ENCODE data around the gene CIB2. TPM values are rescaled to one million over a fixed set of nuclear protein-coding genes. Genes with fewer than 3 reads are reported as not detected.

CIB2 gene
- total RNA-seq, 1 experiment from 2014 or later = 17.3 TPM

DNA sequence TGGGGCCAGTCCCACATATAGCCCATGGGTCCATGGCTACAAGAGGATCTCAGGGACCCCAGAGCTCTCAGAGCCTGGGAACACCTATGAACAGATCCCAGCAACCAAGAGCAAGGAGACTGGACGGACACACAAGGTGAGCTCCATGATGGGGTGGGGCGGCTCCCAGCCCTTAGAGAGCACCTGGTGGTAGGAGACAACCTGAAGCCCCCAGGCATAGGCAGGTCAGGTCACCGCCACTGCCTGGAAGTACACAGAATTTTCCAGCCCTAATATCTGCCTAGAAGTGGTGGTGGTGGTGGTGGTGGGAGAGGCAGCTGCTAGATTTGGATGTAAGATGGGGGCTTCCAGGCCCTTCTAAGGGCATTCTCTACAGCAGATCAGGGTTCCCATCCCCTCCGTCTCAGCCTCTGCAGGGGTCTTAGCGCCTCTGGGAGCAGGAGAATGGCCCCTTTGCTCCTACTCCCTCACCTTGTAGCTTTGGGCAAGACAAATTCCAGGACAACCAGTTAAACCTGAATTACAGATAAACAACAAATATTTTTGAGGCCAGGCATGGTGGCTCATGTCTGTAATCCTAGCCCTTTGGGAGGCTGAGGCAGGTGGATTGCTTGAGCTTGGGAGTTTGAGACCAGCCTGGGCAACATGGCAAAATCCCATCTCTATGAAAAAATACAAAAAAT, 29.7 kb downstream of the CIB2 start:
- Histone ChIP-seq H3K4me3 (replicated peaks in 1 of 2; ENCODE audit: low read depth in 1 of 2, low read length in 2 of 2) (no peak overlapping the region), H2AFZ (ENCODE audit: low read depth, low read length, poor library complexity, severe bottlenecking) (no peak overlapping the region), H3K27ac (ENCODE audit: low read depth, low read length) (no peak overlapping the region), H3K4me1 (ENCODE audit: control insufficient read depth in 1 of 2, insufficient read depth in 2 of 2, low read length in 2 of 2) (no peaks in the 10 kb centered on the region), H3K36me3 (ENCODE audit: control insufficient read depth in 1 of 2, insufficient read depth in 2 of 2, low read length in 2 of 2) (no peaks in the 10 kb centered on the region), H4K20me1 (ENCODE audit: insufficient read depth) (no peaks in the 10 kb centered on the region), H3K79me2 (ENCODE audit: insufficient read depth, low read length) (no peaks in the 10 kb centered on the region), H3K9me3 (ENCODE audit: control insufficient read depth in 1 of 2, insufficient read depth in 1 of 2, low read depth in 1 of 2, low read length in 2 of 2) (no peaks in the 10 kb centered on the region), H3K4me2 (ENCODE audit: low read length) (no peak overlapping the region), H3K9ac (ENCODE audit: low read length) (no peak overlapping the region), H3K9me2 (ENCODE audit: insufficient read depth) (no peaks in the 10 kb centered on the region), H3K27me3 (ENCODE audit: insufficient read depth, low read length) (no peaks in the 10 kb centered on the region)
- no TSS peak for BruUV-seq (replicated peaks)
- RAD21 ChIA-PET (ENCODE audit: low non-redundant PET in 1 of 2, low total read pairs in 2 of 2, uncharacterized antibody in 2 of 2, unreplicated experiment in 2 of 2) = no interaction called here
- no peak for ATAC-seq
- intact Hi-C loops (cut with micrococcal nuclease) = no loop called here
- DNase-seq (ENCODE audit: low read depth, low spot score) = no peak
- POLR2A ChIA-PET = interaction anchor here (1.0 kb wide), 1 partner anchor 11 kb away, joined by 3 read pairs; no protein-coding TSS in a partner anchor
- CTCF ChIA-PET = no interaction called here
- TF ChIP-seq MAX (IDR thresholded peaks at IDR 0.05) = no peak

- Histone ChIP-seq H3K27ac (ENCODE audit: low read depth, low read length) (no peak overlapping the region), H3K27me3 (ENCODE audit: insufficient read depth, low read length) (no peaks in the 10 kb centered on the region), H3K79me2 (ENCODE audit: insufficient read depth, low read length) (no peaks in the 10 kb centered on the region), H3K36me3 (ENCODE audit: control insufficient read depth in 1 of 2, insufficient read depth in 2 of 2, low read length in 2 of 2) (no peaks in the 10 kb centered on the region), H3K9ac (ENCODE audit: low read length) (no peak overlapping the region), H3K4me3 (replicated peaks in 1 of 2; ENCODE audit: low read depth in 1 of 2, low read length in 2 of 2) (no peak overlapping the region), H4K20me1 (ENCODE audit: insufficient read depth) (no peaks in the 10 kb centered on the region), H3K4me2 (ENCODE audit: low read length) (no peak overlapping the region), H3K4me1 (ENCODE audit: control insufficient read depth in 1 of 2, insufficient read depth in 2 of 2, low read length in 2 of 2) (no peaks in the 10 kb centered on the region), H2AFZ (ENCODE audit: low read depth, low read length, poor library complexity, severe bottlenecking) (no peak overlapping the region), H3K9me2 (ENCODE audit: insufficient read depth) (no peaks in the 10 kb centered on the region), H3K9me3 (ENCODE audit: control insufficient read depth in 1 of 2, insufficient read depth in 1 of 2, low read depth in 1 of 2, low read length in 2 of 2) (no peaks in the 10 kb centered on the region)
- BruUV-seq (replicated peaks) = no TSS peak
- DNase-seq (ENCODE audit: low read depth, low spot score) (no peak), ATAC-seq (no peak)
- RAD21 ChIA-PET (ENCODE audit: low non-redundant PET in 1 of 2, low total read pairs in 2 of 2, uncharacterized antibody in 2 of 2, unreplicated experiment in 2 of 2) = no interaction called here
- CTCF ChIA-PET = no interaction called here
- intact Hi-C loops (cut with micrococcal nuclease) = no loop called here
- POLR2A ChIA-PET = interaction anchor here (1.0 kb wide), 1 partner anchor 10 kb away, joined by 3 read pairs; no protein-coding TSS in a partner anchor
- TF ChIP-seq POLR2AphosphoS5 (IDR thresholded peaks at IDR 0.05; ENCODE audit: low read depth, low read length) = no peak
- no peak for TF ChIP-seq JUND (IDR thresholded peaks at IDR 0.05)
- no peak for TF ChIP-seq TCF7L2 (IDR thresholded peaks at IDR 0.05; ENCODE audit: borderline replicate concordance, extremely low read depth, insufficient read depth, insufficient read length)
- no peak for TF ChIP-seq RAD21 (IDR thresholded peaks at IDR 0.05; ENCODE audit: low read depth)
- no peak for TF ChIP-seq EGR1 (IDR thresholded peaks at IDR 0.05; ENCODE audit: low read depth)
- no peak for TF ChIP-seq YY1 (IDR thresholded peaks at IDR 0.05; ENCODE audit: extremely low read depth, insufficient replicate concordance, low read depth, low read length)
- TF ChIP-seq ATF3 (IDR thresholded peaks at IDR 0.05) = no peak
- TF ChIP-seq POLR2A (IDR thresholded peaks at IDR 0.05; ENCODE audit: borderline replicate concordance, extremely low read depth, insufficient read depth, insufficient read length) = no peak
- TF ChIP-seq SIN3A (IDR thresholded peaks at IDR 0.05; ENCODE audit: low read depth) = no peak
- TF ChIP-seq EZH2phosphoT487 (IDR thresholded peaks at IDR 0.05; ENCODE audit: borderline replicate concordance) = no peak
- TF ChIP-seq EZH2 (IDR thresholded peaks at IDR 0.05) = no peak
- TF ChIP-seq, protein P1, sequence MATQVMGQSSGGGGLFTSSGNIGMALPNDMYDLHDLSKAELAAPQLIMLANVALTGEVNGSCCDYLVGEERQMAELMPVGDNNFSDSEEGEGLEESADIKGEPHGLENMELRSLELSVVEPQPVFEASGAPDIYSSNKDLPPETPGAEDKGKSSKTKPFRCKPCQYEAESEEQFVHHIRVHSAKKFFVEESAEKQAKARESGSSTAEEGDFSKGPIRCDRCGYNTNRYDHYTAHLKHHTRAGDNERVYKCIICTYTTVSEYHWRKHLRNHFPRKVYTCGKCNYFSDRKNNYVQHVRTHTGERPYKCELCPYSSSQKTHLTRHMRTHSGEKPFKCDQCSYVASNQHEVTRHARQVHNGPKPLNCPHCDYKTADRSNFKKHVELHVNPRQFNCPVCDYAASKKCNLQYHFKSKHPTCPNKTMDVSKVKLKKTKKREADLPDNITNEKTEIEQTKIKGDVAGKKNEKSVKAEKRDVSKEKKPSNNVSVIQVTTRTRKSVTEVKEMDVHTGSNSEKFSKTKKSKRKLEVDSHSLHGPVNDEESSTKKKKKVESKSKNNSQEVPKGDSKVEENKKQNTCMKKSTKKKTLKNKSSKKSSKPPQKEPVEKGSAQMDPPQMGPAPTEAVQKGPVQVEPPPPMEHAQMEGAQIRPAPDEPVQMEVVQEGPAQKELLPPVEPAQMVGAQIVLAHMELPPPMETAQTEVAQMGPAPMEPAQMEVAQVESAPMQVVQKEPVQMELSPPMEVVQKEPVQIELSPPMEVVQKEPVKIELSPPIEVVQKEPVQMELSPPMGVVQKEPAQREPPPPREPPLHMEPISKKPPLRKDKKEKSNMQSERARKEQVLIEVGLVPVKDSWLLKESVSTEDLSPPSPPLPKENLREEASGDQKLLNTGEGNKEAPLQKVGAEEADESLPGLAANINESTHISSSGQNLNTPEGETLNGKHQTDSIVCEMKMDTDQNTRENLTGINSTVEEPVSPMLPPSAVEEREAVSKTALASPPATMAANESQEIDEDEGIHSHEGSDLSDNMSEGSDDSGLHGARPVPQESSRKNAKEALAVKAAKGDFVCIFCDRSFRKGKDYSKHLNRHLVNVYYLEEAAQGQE (IDR thresholded peaks at IDR 0.05; ENCODE audit: low read depth) = no peak
- no peak for TF ChIP-seq ZNF274 (IDR thresholded peaks at IDR 0.05; ENCODE audit: low read depth, low read length)
- TF ChIP-seq SP1 (IDR thresholded peaks at IDR 0.05; ENCODE audit: low read depth) = no peak
- TF ChIP-seq ZFX (IDR thresholded peaks at IDR 0.05) = no peak
- TF ChIP-seq ELF1 (IDR thresholded peaks at IDR 0.05; ENCODE audit: borderline replicate concordance, low read depth) = no peak
Measured at GRCh38 chr15:78100886-78101285, 30.4 kb downstream of the CIB2 start.

All from HCT116 (cell line).